Fibroblast of lung (primary cell): ENCODE data around the gene RABGAP1L.

Experiments
- CTCF ChIP-seq, 2 donors: IDR thresholded peaks in 1 of 2; conservative IDR thresholded peaks in 1 of 2; 1 replicate in 1 of 2; 2 replicates in 1 of 2; pipeline ENCODE4 v1.5.1; 2011 to 2012; ENCODE audit warnings: low read length in 2 of 2, control low read depth in 1 of 2, inconsistent platforms in 1 of 2, low read depth in 1 of 2, mild to moderate bottlenecking in 1 of 2
- EZH2 ChIP-seq: IDR thresholded peaks from 2 replicates; pipeline ENCODE4 v1.5.1; 2012; ENCODE audit warnings: low read length, control low read depth, mild to moderate bottlenecking; ENCODE audit errors: missing control alignments

GRCh38 chr1:174359454-174359805, 200.1 kb downstream of the RABGAP1L start:
- no peak for TF ChIP-seq CTCF (conservative IDR thresholded peaks at IDR 0.05 in 1 of 2, IDR thresholded peaks at IDR 0.05 in 1 of 2; ENCODE audit: low read depth in 1 of 2, low read length in 2 of 2)
- no peak for TF ChIP-seq EZH2
